Activated CD4-positive, alpha-beta T cell treated with anti-CD3 and anti-CD28 coated beads for 36 hours (primary cell): Measurements from ENCODE around the gene ARPP19. TPM values are rescaled to one million over a fixed set of nuclear protein-coding genes. Genes with fewer than 3 reads are reported as not detected.
"Not testable (repeated sequence)": the region's sequence is repeated elsewhere in the genome, so short reads cannot be mapped to it uniquely, and the experiment has no call there.

Experiments used
- ATAC-seq: fragments of 200-7000 bp; cut with Tn5 transposase; one replicate; pipeline ENCODE4 v1.10.0; 2021; ENCODE audit warnings: mild to moderate bottlenecking, moderate library complexity
- CTCF ChIA-PET: fragments of 350-600 bp; sonication (Branson Sonifier 250); formaldehyde crosslinking; loops from one replicate; lab custom pipeline; 2021; ENCODE audit warnings: antibody characterized with exemption; lab: Charles Lee
- POLR2A ChIA-PET: fragments of 350-600 bp; sonication (Branson Sonifier 250); formaldehyde crosslinking; loops from one replicate; lab custom pipeline; 2021; ENCODE audit warnings: antibody characterized with exemption, inconsistent platforms; lab: Charles Lee
- DNase-seq: peaks from one replicate; pipeline ENCODE4 v3.0.0-alpha.2; 2020
- H3K27ac Mint-ChIP-seq: one replicate; pipeline ENCODE4 v1.8.0; 2021; ENCODE audit warnings: mixed read lengths
- H3K27me3 Mint-ChIP-seq: one replicate; pipeline ENCODE4 v1.8.0; 2021; ENCODE audit warnings: mixed read lengths
- H3K36me3 Mint-ChIP-seq: one replicate; pipeline ENCODE4 v1.8.0; 2021; ENCODE audit warnings: low read depth, mixed read lengths
- H3K4me1 Mint-ChIP-seq: one replicate; pipeline ENCODE4 v1.8.0; 2021; ENCODE audit warnings: mixed read lengths
- H3K4me3 Mint-ChIP-seq: one replicate; pipeline ENCODE4 v1.8.0; 2021; ENCODE audit warnings: mild to moderate bottlenecking, moderate library complexity, mixed read lengths
- H3K9me3 Mint-ChIP-seq: one replicate; pipeline ENCODE4 v1.8.0; 2021; ENCODE audit warnings: low read depth, mixed read lengths
- intact Hi-C, 2 experiments: fragments of 100-400 bp; cut with DNase I in 1 of 2; cut with micrococcal nuclease in 1 of 2; formaldehyde crosslinking; loops; one replicate each; pipeline versions ENCODE4 v1.14.2 to v1.15.1; 2022 to 2024; cut with DNase I, micrococcal nuclease
- total RNA-seq, 2 experiments: library from RNA; stranded (reverse); gene quantifications; one replicate each; pipeline ENCODE4 v1.2.3, GENCODE V29; 2021

ARPP19 gene
- total RNA-seq, 2 experiments from 2014 or later = 141 to 185 TPM

DNA sequence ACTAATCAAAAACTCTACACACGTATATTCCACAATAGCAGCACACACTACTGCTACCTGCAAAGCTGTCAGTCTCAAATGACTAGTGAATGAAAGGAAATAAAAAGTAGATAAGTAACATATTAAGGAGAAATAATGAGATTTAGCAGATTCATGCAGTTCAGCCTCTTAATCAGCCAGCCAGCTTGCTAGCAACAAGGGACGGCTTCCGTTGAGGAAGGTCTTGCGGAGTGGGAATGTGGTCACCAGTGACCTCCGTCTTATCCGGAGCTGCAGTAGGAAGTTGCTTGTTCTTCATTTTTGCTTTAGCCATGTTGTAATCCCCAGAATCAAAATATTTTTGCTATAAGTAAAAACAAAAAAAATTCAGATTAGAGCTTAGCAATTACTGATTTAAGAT lies 17.1 kb downstream of the ARPP19 start:
- ChIA-PET POLR2A (interaction anchor here (1.1 kb wide), 1 partner anchor 23 kb away, joined by 4 read pairs; the partner anchor contains the start of gene MYO5A), CTCF (interaction anchor here (0.6 to 1.1 kb wide), 4 partner anchors 17 to 184 kb away, joined by 3 to 4 read pairs (median 4); no protein-coding TSS in a partner anchor)
- Mint-ChIP-seq H3K4me1 (peaks cover 13% of the 10 kb centered on the region), H3K27ac (no peak overlapping the region), H3K4me3 (no peak overlapping the region), H3K27me3 (no peaks in the 10 kb centered on the region), H3K36me3 (peaks cover 58% of the 10 kb centered on the region), H3K9me3 (no peaks in the 10 kb centered on the region)
- DNase-seq = no peak
- intact Hi-C loops = loop anchor here in 1 of 2 experiments (10.0 kb wide), 1 partner anchor 817 kb away; the partner anchor contains the start of gene LYSMD2
- no peak for ATAC-seq

DNA sequence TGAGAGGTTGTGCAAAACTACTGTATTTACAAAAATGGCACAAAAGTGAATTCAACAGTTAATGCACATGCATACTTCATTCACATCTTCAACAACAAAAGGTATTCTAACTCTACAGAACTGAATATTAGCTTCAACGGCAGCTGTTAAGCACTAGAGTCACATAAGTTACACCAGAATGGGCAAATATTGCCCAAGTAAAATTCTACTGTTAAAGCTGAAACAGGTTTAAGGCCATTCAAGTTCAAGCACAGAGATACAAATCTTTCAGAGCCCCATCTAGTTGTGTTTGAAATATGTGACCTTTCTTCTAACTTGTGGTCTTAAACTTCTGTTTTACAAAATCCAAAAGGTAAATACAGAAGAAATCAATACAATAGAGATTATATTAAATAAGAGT lies 17.6 kb downstream of the ARPP19 start:
- POLR2A ChIA-PET = interaction anchor here (0.6 kb wide), 1 partner anchor 472 kb away, joined by 11 read pairs; no protein-coding TSS in a partner anchor
- intact Hi-C loops = loop anchor here in 1 of 2 experiments (10.0 kb wide), 1 partner anchor 816 kb away; the partner anchor contains the start of gene LYSMD2

GRCh38 chr15:52546031-52546751 lies 22.6 kb downstream of the ARPP19 start:
- intact Hi-C loops = no loop called here

More for the DNA sequence above, 17.6 kb downstream of the ARPP19 start:
- H3K27ac Mint-ChIP-seq, H3K27me3 Mint-ChIP-seq, H3K4me3 Mint-ChIP-seq, H3K9me3 Mint-ChIP-seq, ATAC-seq, H3K4me1 Mint-ChIP-seq, DNase-seq: not testable (repeated sequence)
- peaks cover 59% of the 10 kb centered on the region for H3K36me3 Mint-ChIP-seq
- CTCF ChIA-PET = interaction anchor here (1.1 kb wide), 2 partner anchors 60 to 185 kb away, joined by 3 to 4 read pairs; no protein-coding TSS in a partner anchor

DNA sequence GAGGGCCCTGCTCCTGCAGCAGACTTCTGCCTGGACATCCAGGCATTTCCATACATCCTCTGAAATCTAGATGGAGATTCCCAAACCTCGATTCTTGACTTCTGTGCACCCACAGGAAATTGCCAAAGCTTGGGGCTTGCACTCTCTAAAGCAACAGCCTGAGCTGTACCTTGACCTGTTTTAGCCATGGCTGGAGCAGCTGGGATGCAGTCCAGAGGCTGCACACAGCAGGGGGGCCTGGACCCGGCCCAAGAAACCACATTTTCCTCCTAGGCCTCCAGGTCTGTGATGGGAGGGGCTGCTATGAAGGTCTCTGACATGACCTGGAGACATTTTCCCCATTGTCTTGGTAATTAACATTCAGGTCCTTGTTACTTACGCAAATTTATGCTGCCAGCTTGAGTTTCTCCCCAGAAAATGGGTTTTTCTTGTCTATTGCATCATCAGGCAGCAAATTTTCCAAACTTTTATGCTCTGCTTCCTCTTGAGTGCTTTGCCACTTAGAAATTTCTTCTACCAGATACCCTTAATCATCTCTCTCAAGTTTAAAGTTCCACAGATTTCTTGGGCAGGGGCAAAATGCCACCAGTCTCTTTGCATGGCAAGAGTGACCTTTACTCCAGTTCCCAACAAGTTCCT lies 28.3 kb downstream of the ARPP19 start:
- Mint-ChIP-seq H3K27me3 (no peaks in the 10 kb centered on the region), H3K36me3 (peaks cover under 1% of the 10 kb centered on the region), H3K27ac (no peak overlapping the region), H3K4me3 (no peak overlapping the region), H3K9me3 (peaks cover 3% of the 10 kb centered on the region), H3K4me1 (peaks cover 3% of the 10 kb centered on the region)
- POLR2A ChIA-PET = no interaction called here
- intact Hi-C loops = no loop called here
- no peak for DNase-seq
- CTCF ChIA-PET = no interaction called here
- ATAC-seq = no peak

More at GRCh38 chr15:52546031-52546751, 22.6 kb downstream of the ARPP19 start:
- Mint-ChIP-seq H3K9me3 (peaks cover 2% of the 10 kb centered on the region), H3K4me1 (peaks cover 2% of the 10 kb centered on the region), H3K27me3 (no peaks in the 10 kb centered on the region), H3K27ac (no peak overlapping the region), H3K36me3 (peaks cover 46% of the 10 kb centered on the region), H3K4me3 (no peak overlapping the region)
- ChIA-PET POLR2A (no interaction called here), CTCF (interaction anchor here (0.6 kb wide), 1 partner anchor 17 kb away, joined by 3 read pairs; no protein-coding TSS in a partner anchor)
- DNase-seq (no peak), ATAC-seq (peak; percentile 39)

DNA sequence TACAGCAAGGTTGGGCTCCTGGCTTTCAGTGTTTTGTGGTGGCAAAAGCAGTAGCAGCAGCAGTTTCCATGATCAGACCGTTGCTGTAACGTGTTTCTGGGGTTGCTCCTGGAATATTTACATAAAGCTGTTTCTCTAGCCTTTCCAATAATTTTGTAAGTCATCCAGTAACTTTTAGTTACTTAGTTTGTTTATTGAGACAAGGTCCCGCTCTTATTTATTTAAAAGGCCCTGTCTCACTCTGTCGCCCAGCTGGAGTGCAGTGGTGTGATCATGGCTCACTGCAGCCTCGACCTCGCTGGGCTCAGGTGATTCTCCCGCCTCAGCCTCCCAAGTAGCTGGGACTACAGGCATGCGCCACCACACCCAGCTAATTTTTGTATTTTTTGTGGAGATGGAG lies 31.4 kb downstream of the ARPP19 start:
- Mint-ChIP-seq H3K36me3 (no peaks in the 10 kb centered on the region), H3K4me3 (no peak overlapping the region), H3K27ac (no peak overlapping the region), H3K9me3 (peaks cover 3% of the 10 kb centered on the region), H3K4me1 (peaks cover 8% of the 10 kb centered on the region), H3K27me3 (peaks cover under 1% of the 10 kb centered on the region)
- ChIA-PET CTCF (interaction anchor here (1.3 kb wide), 1 partner anchor 13 kb away, joined by 4 read pairs; no protein-coding TSS in a partner anchor), POLR2A (no interaction called here)
- intact Hi-C loops = no loop called here
- DNase-seq (no peak), ATAC-seq (no peak)

- Mint-ChIP-seq H3K4me1 (peaks cover 22% of the 10 kb centered on the region), H3K27me3 (peaks cover 10% of the 10 kb centered on the region), H3K9me3 (no peaks in the 10 kb centered on the region), H3K36me3 (no peaks in the 10 kb centered on the region), H3K4me3 (no peak overlapping the region), H3K27ac (no peak overlapping the region)
- no peak for ATAC-seq
- ChIA-PET POLR2A (no interaction called here), CTCF (interaction anchor here (1.5 kb wide), 1 partner anchor 22 kb away, joined by 6 read pairs; no protein-coding TSS in a partner anchor)
- no peak for DNase-seq
- intact Hi-C loops = no loop called here
Measured at GRCh38 chr15:52532427-52532826, 36.4 kb downstream of the ARPP19 start.

- intact Hi-C loops = loop anchor here (1.0 to 5.0 kb wide), 9 partner anchors 28 to 274 kb away; partner anchors contain the start of gene ARPP19 (in 1 of the 2)
- Mint-ChIP-seq H3K27ac (peak overlapping the region; percentile 87), H3K4me3 (peak overlapping the region; percentile 73), H3K27me3 (peaks cover 10% of the 10 kb centered on the region), H3K36me3 (no peaks in the 10 kb centered on the region), H3K4me1 (peaks cover 23% of the 10 kb centered on the region), H3K9me3 (no peaks in the 10 kb centered on the region)
- ATAC-seq (no peak), DNase-seq (no peak)
- ChIA-PET CTCF (interaction anchor here (0.8 kb wide), 1 partner anchor 16 kb away, joined by 3 read pairs; no protein-coding TSS in a partner anchor), POLR2A (no interaction called here)
Measured at GRCh38 chr15:52529940-52530339, 38.9 kb downstream of the ARPP19 start.

GRCh38 chr15:52529341-52529924 lies 39.4 kb downstream of the ARPP19 start:
- peaks cover 23% of the 10 kb centered on the region for H3K4me1 Mint-ChIP-seq
- intact Hi-C loops = loop anchor here (1.0 to 5.0 kb wide), 9 partner anchors 29 to 273 kb away; partner anchors contain the start of gene ARPP19 (in 1 of the 2)
- CTCF ChIA-PET = interaction anchor here (0.8 to 1.3 kb wide), 2 partner anchors 17 to 28 kb away, joined by 3 read pairs; no protein-coding TSS in a partner anchor
- peak; percentile 48 for DNase-seq
- H3K9me3 Mint-ChIP-seq = no peaks in the 10 kb centered on the region
- peaks cover 10% of the 10 kb centered on the region for H3K27me3 Mint-ChIP-seq
- peak overlapping the region; percentile 87 for H3K27ac Mint-ChIP-seq
- peak overlapping the region; percentile 73 for H3K4me3 Mint-ChIP-seq
- peak; percentile 3 for ATAC-seq
- POLR2A ChIA-PET = interaction anchor here (0.5 to 0.6 kb wide), 2 partner anchors 74 to 268 kb away, joined by 3 to 5 read pairs; no protein-coding TSS in a partner anchor
- H3K36me3 Mint-ChIP-seq = no peaks in the 10 kb centered on the region

GRCh38 chr15:52528564-52529340 lies 40.1 kb downstream of the ARPP19 start, which contains the start of gene MYO5A:
Gene MYO5A (minus strand): TSS chr15:52528880. CDS start chr15:52528806, 74 bp downstream.
- peak within 1 kb of the TSS; percentile 91 for H3K4me3 Mint-ChIP-seq
- DNase-seq = peak; percentile 89
- H3K27ac Mint-ChIP-seq = peak within 1 kb of the TSS; percentile 92
- H3K27me3 Mint-ChIP-seq = peaks cover 10% of the 10 kb centered on the region
- ChIA-PET CTCF (interaction anchor here (1.1 to 1.3 kb wide), 5 partner anchors 29 to 272 kb away, joined by 3 read pairs; partner anchors contain the start of gene ARPP19), POLR2A (interaction anchor here (0.6 to 1.2 kb wide), 4 partner anchors 24 to 267 kb away, joined by 3 to 5 read pairs (median 4); partner anchors contain the start of gene ARPP19)
- peak; percentile 89 for ATAC-seq
- intact Hi-C loops = loop anchor here (1.0 to 5.0 kb wide), 10 partner anchors 30 to 272 kb away; partner anchors contain the start of genes ARPP19 (in 1 of the 2) and ATOSA (in 1 of the 2)
- peaks cover 23% of the 10 kb centered on the region for H3K4me1 Mint-ChIP-seq
- no peaks in the 10 kb centered on the region for H3K9me3 Mint-ChIP-seq
- H3K36me3 Mint-ChIP-seq = no peaks in the 10 kb centered on the region
